ENCODE measurements around the gene SEZ6L2. TPM values are rescaled to one million over a fixed set of nuclear protein-coding genes. Genes with fewer than 3 reads are reported as not detected.

SEZ6L2 gene
- total RNA-seq, 1 donor from 2014 or later, result 176 TPM

DNA sequence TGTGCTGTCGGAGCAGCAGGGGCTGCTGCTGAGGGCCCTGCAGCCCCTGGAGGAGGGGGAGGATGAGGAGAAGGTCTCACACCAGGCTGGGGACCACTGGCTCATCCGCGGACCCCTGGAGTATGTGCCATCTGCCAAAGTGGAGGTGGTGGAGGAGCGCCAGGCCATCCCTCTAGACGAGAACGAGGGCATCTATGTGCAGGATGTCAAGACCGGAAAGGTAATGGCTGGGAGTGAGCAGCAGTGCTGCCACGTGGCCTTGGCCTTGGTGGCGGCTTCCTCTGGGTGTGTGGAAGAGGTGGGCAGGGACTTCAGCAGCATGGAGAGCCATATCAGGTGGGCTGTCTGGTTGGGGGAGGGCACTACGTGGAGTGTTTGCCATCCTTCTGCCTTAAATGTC, 59.1 kb downstream of the SEZ6L2 start:
- H3K4me1 Mint-ChIP-seq (ENCODE audit: low read depth, unreplicated experiment), result peaks cover 2% of the 10 kb centered on the region
- H3K27me3 Mint-ChIP-seq (ENCODE audit: unreplicated experiment), result peaks cover 9% of the 10 kb centered on the region
- H3K4me3 Mint-ChIP-seq (ENCODE audit: unreplicated experiment), result no peak overlapping the region
- peaks cover 2% of the 10 kb centered on the region for H3K9me3 Mint-ChIP-seq (ENCODE audit: unreplicated experiment)
- DNase-seq, result no peak
- TF ChIP-seq, protein P1, sequence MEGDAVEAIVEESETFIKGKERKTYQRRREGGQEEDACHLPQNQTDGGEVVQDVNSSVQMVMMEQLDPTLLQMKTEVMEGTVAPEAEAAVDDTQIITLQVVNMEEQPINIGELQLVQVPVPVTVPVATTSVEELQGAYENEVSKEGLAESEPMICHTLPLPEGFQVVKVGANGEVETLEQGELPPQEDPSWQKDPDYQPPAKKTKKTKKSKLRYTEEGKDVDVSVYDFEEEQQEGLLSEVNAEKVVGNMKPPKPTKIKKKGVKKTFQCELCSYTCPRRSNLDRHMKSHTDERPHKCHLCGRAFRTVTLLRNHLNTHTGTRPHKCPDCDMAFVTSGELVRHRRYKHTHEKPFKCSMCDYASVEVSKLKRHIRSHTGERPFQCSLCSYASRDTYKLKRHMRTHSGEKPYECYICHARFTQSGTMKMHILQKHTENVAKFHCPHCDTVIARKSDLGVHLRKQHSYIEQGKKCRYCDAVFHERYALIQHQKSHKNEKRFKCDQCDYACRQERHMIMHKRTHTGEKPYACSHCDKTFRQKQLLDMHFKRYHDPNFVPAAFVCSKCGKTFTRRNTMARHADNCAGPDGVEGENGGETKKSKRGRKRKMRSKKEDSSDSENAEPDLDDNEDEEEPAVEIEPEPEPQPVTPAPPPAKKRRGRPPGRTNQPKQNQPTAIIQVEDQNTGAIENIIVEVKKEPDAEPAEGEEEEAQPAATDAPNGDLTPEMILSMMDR (IDR thresholded peaks at IDR 0.05; ENCODE audit: partially characterized antibody, unreplicated experiment), result no peak
- H3K27ac Mint-ChIP-seq (ENCODE audit: unreplicated experiment), result no peak overlapping the region
- H3K36me3 Mint-ChIP-seq (ENCODE audit: unreplicated experiment), result peaks cover 1% of the 10 kb centered on the region

DNA sequence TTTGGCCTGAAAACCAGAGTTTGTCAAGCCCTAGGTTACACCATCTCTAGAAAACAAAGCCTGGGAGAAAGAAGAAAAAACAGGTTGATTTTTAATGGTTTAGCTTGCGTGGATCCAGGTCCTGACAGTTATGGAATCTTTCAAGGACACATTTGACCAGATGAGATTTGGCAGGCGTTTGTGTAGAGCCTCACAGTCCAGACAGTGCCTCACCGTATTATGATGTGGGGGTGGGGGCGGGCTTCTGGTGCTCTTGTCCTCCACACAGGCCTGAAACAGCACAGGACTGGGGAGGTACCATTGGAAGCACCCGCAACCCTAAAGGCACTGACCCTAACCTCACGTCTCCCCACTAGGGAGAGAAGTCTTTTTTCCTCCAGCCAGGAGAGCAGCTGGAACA, 59.5 kb downstream of the SEZ6L2 start:
- TF ChIP-seq, protein P1 (IDR thresholded peaks at IDR 0.05; ENCODE audit: partially characterized antibody, unreplicated experiment), result no peak
- no peak overlapping the region for H3K27ac Mint-ChIP-seq (ENCODE audit: unreplicated experiment)
- H3K4me1 Mint-ChIP-seq (ENCODE audit: low read depth, unreplicated experiment), result peaks cover 2% of the 10 kb centered on the region
- H3K27me3 Mint-ChIP-seq (ENCODE audit: unreplicated experiment), result peaks cover 7% of the 10 kb centered on the region
- DNase-seq, result no peak
- no peaks in the 10 kb centered on the region for H3K36me3 Mint-ChIP-seq (ENCODE audit: unreplicated experiment)
- peaks cover 2% of the 10 kb centered on the region for H3K9me3 Mint-ChIP-seq (ENCODE audit: unreplicated experiment)
- H3K4me3 Mint-ChIP-seq (ENCODE audit: unreplicated experiment), result no peak overlapping the region

DNA sequence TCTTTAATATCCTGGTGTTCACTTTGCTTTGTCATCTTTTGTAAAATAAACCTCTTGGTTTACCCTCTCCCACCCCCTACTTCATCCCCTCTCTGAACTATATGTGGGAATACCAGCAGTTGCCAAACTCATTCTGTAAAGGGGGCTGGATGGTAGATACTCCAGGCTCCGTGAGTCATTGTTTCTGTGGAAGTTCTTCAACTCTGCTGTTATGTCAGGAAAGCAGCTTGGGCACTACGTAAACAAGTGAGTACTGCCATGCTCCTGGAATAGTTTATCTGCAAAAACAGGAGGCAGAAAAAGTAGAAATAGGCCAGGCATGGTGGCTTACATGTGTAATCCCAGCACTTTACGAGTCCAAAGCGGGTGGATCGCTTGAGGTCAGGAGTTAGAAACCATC, 61.5 kb downstream of the SEZ6L2 start:
- peaks cover 2% of the 10 kb centered on the region for H3K9me3 Mint-ChIP-seq (ENCODE audit: unreplicated experiment)
- H3K4me1 Mint-ChIP-seq (ENCODE audit: low read depth, unreplicated experiment), result no peaks in the 10 kb centered on the region
- DNase-seq, result no peak
- no peak overlapping the region for H3K27ac Mint-ChIP-seq (ENCODE audit: unreplicated experiment)
- H3K36me3 Mint-ChIP-seq (ENCODE audit: unreplicated experiment), result no peaks in the 10 kb centered on the region
- TF ChIP-seq, protein P1 (IDR thresholded peaks at IDR 0.05; ENCODE audit: partially characterized antibody, unreplicated experiment), result no peak
- H3K4me3 Mint-ChIP-seq (ENCODE audit: unreplicated experiment), result no peak overlapping the region
- H3K27me3 Mint-ChIP-seq (ENCODE audit: unreplicated experiment), result peaks cover 7% of the 10 kb centered on the region

DNA sequence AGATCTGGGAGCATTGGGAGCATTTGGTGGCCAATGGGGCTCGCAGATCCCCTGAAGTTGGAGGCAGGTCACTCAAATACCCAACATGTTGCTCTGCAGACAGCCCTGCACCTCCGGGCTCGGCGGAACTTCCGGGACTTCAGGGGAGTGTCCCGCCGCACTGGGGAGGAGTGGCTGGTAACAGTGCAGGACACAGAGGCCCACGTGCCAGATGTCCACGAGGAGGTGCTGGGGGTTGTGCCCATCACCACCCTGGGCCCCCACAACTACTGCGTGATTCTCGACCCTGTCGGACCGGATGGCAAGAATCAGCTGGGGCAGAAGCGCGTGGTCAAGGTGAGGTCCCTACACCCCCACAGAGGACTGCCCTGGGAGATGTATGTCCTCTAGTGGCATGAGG, 62.7 kb downstream of the SEZ6L2 start:
- H3K27me3 Mint-ChIP-seq (ENCODE audit: unreplicated experiment), result peaks cover 7% of the 10 kb centered on the region
- no peak overlapping the region for H3K27ac Mint-ChIP-seq (ENCODE audit: unreplicated experiment)
- H3K9me3 Mint-ChIP-seq (ENCODE audit: unreplicated experiment), result peaks cover 3% of the 10 kb centered on the region
- DNase-seq, result no peak
- no peaks in the 10 kb centered on the region for H3K4me1 Mint-ChIP-seq (ENCODE audit: low read depth, unreplicated experiment)
- TF ChIP-seq, protein P1 (IDR thresholded peaks at IDR 0.05; ENCODE audit: partially characterized antibody, unreplicated experiment), result no peak
- no peak overlapping the region for H3K4me3 Mint-ChIP-seq (ENCODE audit: unreplicated experiment)
- H3K36me3 Mint-ChIP-seq (ENCODE audit: unreplicated experiment), result no peaks in the 10 kb centered on the region

DNA sequence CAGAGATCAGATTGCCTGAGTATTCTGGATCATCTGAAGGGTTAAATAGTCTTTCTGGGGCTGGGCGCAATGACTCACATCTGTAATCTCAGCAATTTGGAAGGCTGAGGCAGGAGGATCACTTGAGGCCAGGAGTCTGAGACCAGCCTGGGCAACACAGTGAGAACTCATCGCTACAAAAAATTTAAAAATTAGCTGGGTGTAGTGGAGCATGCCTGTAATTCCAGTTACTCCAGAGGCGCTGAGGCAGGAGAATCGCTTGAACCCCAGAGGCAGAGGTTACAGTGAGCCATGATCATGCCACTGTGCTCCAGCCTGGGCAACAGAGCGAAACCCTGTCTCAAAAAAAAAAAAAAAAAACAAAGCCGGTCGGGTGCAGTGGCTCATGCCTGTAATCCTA, 63.4 kb downstream of the SEZ6L2 start:
- no peak overlapping the region for H3K27ac Mint-ChIP-seq (ENCODE audit: unreplicated experiment)
- H3K36me3 Mint-ChIP-seq (ENCODE audit: unreplicated experiment), result no peaks in the 10 kb centered on the region
- TF ChIP-seq, protein P1 (IDR thresholded peaks at IDR 0.05; ENCODE audit: partially characterized antibody, unreplicated experiment), result no peak
- H3K4me1 Mint-ChIP-seq (ENCODE audit: low read depth, unreplicated experiment), result no peaks in the 10 kb centered on the region
- H3K27me3 Mint-ChIP-seq (ENCODE audit: unreplicated experiment), result peaks cover 5% of the 10 kb centered on the region
- H3K9me3 Mint-ChIP-seq (ENCODE audit: unreplicated experiment), result peaks cover 2% of the 10 kb centered on the region
- DNase-seq, result no peak
- H3K4me3 Mint-ChIP-seq (ENCODE audit: unreplicated experiment), result no peak overlapping the region
